B cell (primary cell): ENCODE data around the gene MAPKAPK3.

Experiments
- CTCF ChIP-seq: fragments of 200-600 bp; IDR thresholded peaks from one replicate; pipeline ENCODE4 v1.8.0; 2022; ENCODE audit warnings: antibody characterized with exemption, mild to moderate bottlenecking
- EZH2 ChIP-seq: IDR thresholded peaks from 2 replicates; pipeline ENCODE4 v1.6.1; 2012; ENCODE audit warnings: borderline replicate concordance, low read depth, mild to moderate bottlenecking, moderate library complexity, low read length; ENCODE audit not compliant: insufficient read depth, poor library complexity, severe bottlenecking

GRCh38 chr3:50580683-50581458 lies 36.1 kb upstream of the MAPKAPK3 start:
- TF ChIP-seq CTCF (no peak), EZH2 (no peak)
